Loucy (cell line): ENCODE measurements around the gene GRAP.

ENCODE experiments used
- H2AFZ ChIP-seq: fragments of 200-600 bp; sonication (generic); 2 replicates; pipeline ENCODE4 v1.6.0; 2016; ENCODE audit warnings: antibody characterized with exemption, mild to moderate bottlenecking, low read length, moderate library complexity
- H3F3A ChIP-seq: fragments of 200-600 bp; 2 replicates; pipeline ENCODE4 v1.6.0; 2016; ENCODE audit warnings: antibody characterized with exemption, low read depth, mild to moderate bottlenecking
- H3K27me3 ChIP-seq: fragments of 200-600 bp; sonication (generic); 2 replicates; pipeline ENCODE4 v1.6.1; 2014; ENCODE audit warnings: low read length, mild to moderate bottlenecking; ENCODE audit not compliant: insufficient read depth, poor library complexity, severe bottlenecking
- H3K36me3 ChIP-seq: fragments of 200-600 bp; sonication (generic); 2 replicates; pipeline ENCODE4 v1.6.1; 2016; ENCODE audit warnings: low read length; ENCODE audit not compliant: insufficient read depth
- H3K4me1 ChIP-seq: fragments of 200-600 bp; sonication (generic); 2 replicates; pipeline ENCODE4 v1.5.1; 2014; ENCODE audit warnings: low read length, mild to moderate bottlenecking; ENCODE audit not compliant: insufficient read depth, poor library complexity, severe bottlenecking
- H3K4me2 ChIP-seq: fragments of 200-600 bp; sonication (generic); 2 replicates; pipeline ENCODE4 v1.6.0; 2014; ENCODE audit warnings: antibody characterized with exemption, low read length, low read depth, mild to moderate bottlenecking; ENCODE audit not compliant: poor library complexity, severe bottlenecking
- H3K4me3 ChIP-seq: fragments of 200-600 bp; sonication (generic); 2 replicates; pipeline ENCODE4 v1.5.1; 2014; ENCODE audit warnings: low read length, mild to moderate bottlenecking, mixed read lengths; ENCODE audit not compliant: poor library complexity, severe bottlenecking
- H3K79me2 ChIP-seq: fragments of 200-600 bp; sonication (generic); 2 replicates; pipeline ENCODE4 v1.6.1; 2014; ENCODE audit warnings: low read length; ENCODE audit not compliant: insufficient read depth
- H3K9ac ChIP-seq: fragments of 200-600 bp; sonication (generic); 2 replicates; pipeline ENCODE4 v1.6.0; 2014; ENCODE audit warnings: mild to moderate bottlenecking, low read depth, low read length, moderate library complexity; ENCODE audit not compliant: poor library complexity, severe bottlenecking
- H3K9me2 ChIP-seq: fragments of 200-600 bp; sonication (generic); replicated peaks from 2 replicates; pipeline ENCODE4 v1.6.1; 2016; ENCODE audit warnings: low read depth, low read length, mixed read lengths
- H3K9me3 ChIP-seq: fragments of 200-600 bp; sonication (generic); 2 replicates; pipeline ENCODE4 v1.6.1; 2014; ENCODE audit warnings: mild to moderate bottlenecking, antibody characterized with exemption, low read length, low read depth; ENCODE audit not compliant: insufficient read depth
- H4K20me1 ChIP-seq: fragments of 200-600 bp; sonication (generic); 2 replicates; pipeline ENCODE4 v1.6.0; 2014; ENCODE audit warnings: antibody characterized with exemption, low read length, mild to moderate bottlenecking; ENCODE audit not compliant: insufficient read depth, poor library complexity, severe bottlenecking
- CTCF ChIP-seq: fragments of 200-600 bp; sonication (generic); conservative IDR thresholded peaks from 2 replicates; pipeline ENCODE4 v1.5.1; 2014; ENCODE audit warnings: mild to moderate bottlenecking, antibody characterized with exemption, low read length
- EZH2phosphoT487 ChIP-seq: fragments of 200-600 bp; IDR thresholded peaks from 2 replicates; pipeline ENCODE4 v1.6.1; 2018; ENCODE audit warnings: antibody characterized with exemption, mild to moderate bottlenecking, moderate library complexity, borderline replicate concordance

Gene GRAP

DNA sequence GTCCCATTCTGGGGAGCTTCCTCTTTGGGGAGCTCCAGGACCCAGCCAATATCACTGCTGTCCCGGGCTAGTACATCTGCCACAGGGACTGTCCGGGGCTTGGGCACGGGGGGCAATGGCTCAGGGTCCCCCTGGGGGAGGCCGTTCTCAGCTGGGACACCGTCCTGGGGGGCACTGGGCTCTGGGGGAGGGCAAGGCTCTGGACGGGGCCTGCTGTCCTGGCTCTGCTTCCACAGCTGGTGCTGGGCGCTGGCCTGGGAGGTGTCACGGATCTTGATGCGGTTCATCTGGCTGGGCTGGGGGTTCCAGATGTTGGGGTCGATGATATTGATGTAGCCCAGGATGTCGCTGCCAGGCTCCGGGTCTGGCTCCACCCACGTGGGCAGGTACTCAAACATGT lies 68.7 kb downstream of the GRAP start:
- H3K9me3 ChIP-seq, result no peaks in the 10 kb centered on the region
- no peaks in the 10 kb centered on the region for H3K36me3 ChIP-seq
- H3F3A ChIP-seq, result no peaks in the 10 kb centered on the region
- H3K4me1 ChIP-seq, result no peaks in the 10 kb centered on the region
- TF ChIP-seq EZH2phosphoT487, result no peak
- no peaks in the 10 kb centered on the region for H3K27me3 ChIP-seq
- H3K9me2 ChIP-seq, result no peaks in the 10 kb centered on the region
- H3K4me3 ChIP-seq, result no peak overlapping the region
- H4K20me1 ChIP-seq, result no peaks in the 10 kb centered on the region
- H3K9ac ChIP-seq, result no peak overlapping the region
- no peak overlapping the region for H2AFZ ChIP-seq
- no peak overlapping the region for H3K4me2 ChIP-seq
- no peaks in the 10 kb centered on the region for H3K79me2 ChIP-seq

DNA sequence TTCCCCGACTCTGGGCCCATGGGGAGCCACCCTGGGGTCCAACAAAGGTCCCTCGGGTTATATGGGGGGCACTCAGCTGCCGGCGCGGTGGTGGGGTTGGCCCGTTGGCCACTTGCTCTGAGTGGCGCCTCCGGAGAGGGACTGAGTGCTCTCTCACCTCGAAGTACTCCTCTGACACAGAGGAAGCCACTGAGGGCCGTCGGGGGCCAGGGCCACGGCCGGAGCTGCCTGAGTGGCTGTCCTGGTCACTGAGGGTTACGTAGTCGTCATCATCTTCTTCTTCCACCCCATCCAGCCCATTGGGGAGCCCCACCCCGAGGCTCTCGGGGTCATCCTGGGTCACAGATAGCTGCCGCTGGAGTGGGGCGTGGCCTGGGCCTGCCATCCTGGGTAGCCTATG lies 69.1 kb downstream of the GRAP start:
- Histone ChIP-seq H3K9me3 (no peaks in the 10 kb centered on the region), H3K9ac (no peak overlapping the region), H3K36me3 (no peaks in the 10 kb centered on the region)

GRCh38 chr17:18977021-18977420 lies 69.7 kb downstream of the GRAP start:
- Histone ChIP-seq H3K9ac (no peak overlapping the region), H3F3A (no peaks in the 10 kb centered on the region), H3K4me2 (no peak overlapping the region), H3K9me3 (no peaks in the 10 kb centered on the region), H2AFZ (no peak overlapping the region), H3K79me2 (no peaks in the 10 kb centered on the region), H3K4me1 (peaks cover under 1% of the 10 kb centered on the region), H3K4me3 (no peak overlapping the region), H3K9me2 (no peaks in the 10 kb centered on the region), H4K20me1 (no peaks in the 10 kb centered on the region), H3K36me3 (no peaks in the 10 kb centered on the region), H3K27me3 (no peaks in the 10 kb centered on the region)
- TF ChIP-seq CTCF (no peak), EZH2phosphoT487 (no peak)

More for the DNA sequence above, 69.1 kb downstream of the GRAP start:
- H3K79me2 ChIP-seq, result no peaks in the 10 kb centered on the region
- H3K9me2 ChIP-seq, result no peaks in the 10 kb centered on the region
- H4K20me1 ChIP-seq, result no peaks in the 10 kb centered on the region
- TF ChIP-seq CTCF (no peak), EZH2phosphoT487 (no peak)
- no peak overlapping the region for H2AFZ ChIP-seq
- H3K27me3 ChIP-seq, result no peaks in the 10 kb centered on the region
- H3F3A ChIP-seq, result no peaks in the 10 kb centered on the region
- H3K4me3 ChIP-seq, result no peak overlapping the region
- H3K4me2 ChIP-seq, result no peak overlapping the region
- no peaks in the 10 kb centered on the region for H3K4me1 ChIP-seq

GRCh38 chr17:18976201-18976600 lies 70.6 kb downstream of the GRAP start:
- no peaks in the 10 kb centered on the region for H3K36me3 ChIP-seq
- H3K27me3 ChIP-seq, result no peaks in the 10 kb centered on the region
- no peak for TF ChIP-seq EZH2phosphoT487
- no peak for TF ChIP-seq CTCF
- no peak overlapping the region for H2AFZ ChIP-seq
- peaks cover 5% of the 10 kb centered on the region for H3K4me1 ChIP-seq
- no peak overlapping the region for H3K4me2 ChIP-seq
- no peaks in the 10 kb centered on the region for H3F3A ChIP-seq
- no peak overlapping the region for H3K9ac ChIP-seq
- H4K20me1 ChIP-seq, result no peaks in the 10 kb centered on the region
- H3K4me3 ChIP-seq, result no peak overlapping the region
- no peaks in the 10 kb centered on the region for H3K9me2 ChIP-seq
- H3K9me3 ChIP-seq, result no peaks in the 10 kb centered on the region
- H3K79me2 ChIP-seq, result no peaks in the 10 kb centered on the region
